HepG2 (cell line): Measurements from ENCODE around the gene HOTAIR. TPM values are rescaled to one million over a fixed set of nuclear protein-coding genes. Genes with fewer than 3 reads are reported as not detected.

Experiments
- BRCA1 ChIP-seq: sonication (generic); formaldehyde crosslinking; IDR thresholded peaks from 2 replicates; pipeline ENCODE4 v1.4.0; 2020; ENCODE audit warnings: missing genetic modification reagents
- EED ChIP-seq: sonication (generic); formaldehyde crosslinking; IDR thresholded peaks from 2 replicates; pipeline ENCODE4 v1.5.0; 2020; ENCODE audit warnings: mild to moderate bottlenecking, missing genetic modification reagents
- ISX ChIP-seq: sonication (generic); formaldehyde crosslinking; conservative IDR thresholded peaks from 2 replicates; pipeline ENCODE4 v1.5.0; 2020; ENCODE audit warnings: missing genetic modification reagents
- SETDB1 ChIP-seq: sonication (generic); formaldehyde crosslinking; IDR thresholded peaks from 2 replicates; pipeline ENCODE4 v1.5.1; 2020; ENCODE audit warnings: missing genetic modification reagents, mild to moderate bottlenecking, borderline replicate concordance
- ZNF431 ChIP-seq: sonication (generic); formaldehyde crosslinking; IDR thresholded peaks from 2 replicates; pipeline ENCODE4 v1.9.0; 2022; ENCODE audit warnings: missing genetic modification reagents, low read depth, mild to moderate bottlenecking, borderline replicate concordance
- ZNF816 ChIP-seq: sonication (generic); formaldehyde crosslinking; IDR thresholded peaks from 2 replicates; pipeline ENCODE4 v1.8.0; 2022; ENCODE audit warnings: missing genetic modification reagents, mild to moderate bottlenecking, borderline replicate concordance
- ZNF850 ChIP-seq: sonication (generic); formaldehyde crosslinking; conservative IDR thresholded peaks from 2 replicates; pipeline ENCODE4 v1.9.0; 2021; ENCODE audit warnings: mild to moderate bottlenecking, missing genetic modification reagents
- polyA plus RNA-seq, 8 experiments: library from polyadenylated mRNA; depleted of rRNA in 3 of 8; stranded (reverse) in 7 of 8; unstranded in 1 of 8; fragments of >200 nt; fragmentation: Illumina TruSeq in 4 of 8; extraction: Trizol in 4 of 8; gene quantifications; 2 replicates each; pipeline versions ENCODE4 v1.2.1 to v1.2.3, GENCODE V29; 2011 to 2016; ENCODE audit warnings: low read depth in 4 of 8, missing spikeins in 1 of 8, mixed read lengths in 1 of 8; ENCODE audit not compliant: insufficient read depth in 1 of 8
- total RNA-seq, 5 experiments: library from RNA; depleted of rRNA; stranded (reverse); fragments of >200 nt; fragmentation: Illumina TruSeq; extraction: Trizol; gene quantifications; 2 replicates each; pipeline ENCODE4 v1.2.3, GENCODE V29; 2016; ENCODE audit warnings: low read depth in 1 of 5
- TF ChIP-seq, protein P1 (sequence below): sonication (generic); formaldehyde crosslinking; IDR thresholded peaks from 2 replicates; pipeline ENCODE4 v1.5.0; 2020; ENCODE audit warnings: mild to moderate bottlenecking, missing genetic modification reagents, borderline replicate concordance
- TF ChIP-seq, protein P2 (sequence below): IDR thresholded peaks from 2 replicates; pipeline ENCODE4 v1.6.1; 2012; ENCODE audit warnings: low read length, improper control_type of control experiment

HOTAIR gene
- total and polyA plus RNA-seq, 2 of the 13 experiments (the other 11 are each of a cell fraction or from before 2014, with no cell fraction given): not detected

DNA sequence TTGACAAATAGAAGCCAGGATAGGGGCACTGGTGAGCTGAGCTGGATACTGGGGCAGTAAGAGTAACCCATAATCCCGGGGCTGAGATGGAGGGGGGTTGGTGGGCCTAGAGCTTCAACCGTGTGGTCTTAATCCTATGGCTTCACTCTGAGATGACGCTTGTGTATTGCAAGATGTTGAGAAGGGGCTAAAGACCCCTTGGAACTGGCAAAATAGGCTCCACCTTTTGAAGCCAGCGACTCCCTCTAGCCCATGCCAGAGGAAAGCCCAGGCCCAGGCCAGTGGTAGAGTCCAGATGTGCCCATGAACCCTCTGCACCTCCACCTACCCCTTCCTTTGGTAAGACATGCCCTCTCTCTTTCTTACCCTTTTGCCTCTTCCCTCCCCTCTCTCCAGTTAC is 15.4 kb downstream of the HOTAIR start (continued):
- TF ChIP-seq, protein P1, sequence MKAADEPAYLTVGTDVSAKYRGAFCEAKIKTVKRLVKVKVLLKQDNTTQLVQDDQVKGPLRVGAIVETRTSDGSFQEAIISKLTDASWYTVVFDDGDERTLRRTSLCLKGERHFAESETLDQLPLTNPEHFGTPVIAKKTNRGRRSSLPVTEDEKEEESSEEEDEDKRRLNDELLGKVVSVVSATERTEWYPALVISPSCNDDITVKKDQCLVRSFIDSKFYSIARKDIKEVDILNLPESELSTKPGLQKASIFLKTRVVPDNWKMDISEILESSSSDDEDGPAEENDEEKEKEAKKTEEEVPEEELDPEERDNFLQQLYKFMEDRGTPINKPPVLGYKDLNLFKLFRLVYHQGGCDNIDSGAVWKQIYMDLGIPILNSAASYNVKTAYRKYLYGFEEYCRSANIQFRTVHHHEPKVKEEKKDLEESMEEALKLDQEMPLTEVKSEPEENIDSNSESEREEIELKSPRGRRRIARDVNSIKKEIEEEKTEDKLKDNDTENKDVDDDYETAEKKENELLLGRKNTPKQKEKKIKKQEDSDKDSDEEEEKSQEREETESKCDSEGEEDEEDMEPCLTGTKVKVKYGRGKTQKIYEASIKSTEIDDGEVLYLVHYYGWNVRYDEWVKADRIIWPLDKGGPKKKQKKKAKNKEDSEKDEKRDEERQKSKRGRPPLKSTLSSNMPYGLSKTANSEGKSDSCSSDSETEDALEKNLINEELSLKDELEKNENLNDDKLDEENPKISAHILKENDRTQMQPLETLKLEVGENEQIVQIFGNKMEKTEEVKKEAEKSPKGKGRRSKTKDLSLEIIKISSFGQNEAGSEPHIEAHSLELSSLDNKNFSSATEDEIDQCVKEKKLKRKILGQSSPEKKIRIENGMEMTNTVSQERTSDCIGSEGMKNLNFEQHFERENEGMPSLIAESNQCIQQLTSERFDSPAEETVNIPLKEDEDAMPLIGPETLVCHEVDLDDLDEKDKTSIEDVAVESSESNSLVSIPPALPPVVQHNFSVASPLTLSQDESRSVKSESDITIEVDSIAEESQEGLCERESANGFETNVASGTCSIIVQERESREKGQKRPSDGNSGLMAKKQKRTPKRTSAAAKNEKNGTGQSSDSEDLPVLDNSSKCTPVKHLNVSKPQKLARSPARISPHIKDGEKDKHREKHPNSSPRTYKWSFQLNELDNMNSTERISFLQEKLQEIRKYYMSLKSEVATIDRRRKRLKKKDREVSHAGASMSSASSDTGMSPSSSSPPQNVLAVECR: no peak
- no peak for TF ChIP-seq BRCA1 (CRISPR knock-in tag)
- no peak for TF ChIP-seq ZNF431 (CRISPR knock-in tag)
- no peak for TF ChIP-seq SETDB1
- TF ChIP-seq ZNF850: no peak
- TF ChIP-seq EED: no peak
- no peak for TF ChIP-seq ISX
- TF ChIP-seq ZNF816 (CRISPR knock-in tag): no peak
- TF ChIP-seq, protein P2, sequence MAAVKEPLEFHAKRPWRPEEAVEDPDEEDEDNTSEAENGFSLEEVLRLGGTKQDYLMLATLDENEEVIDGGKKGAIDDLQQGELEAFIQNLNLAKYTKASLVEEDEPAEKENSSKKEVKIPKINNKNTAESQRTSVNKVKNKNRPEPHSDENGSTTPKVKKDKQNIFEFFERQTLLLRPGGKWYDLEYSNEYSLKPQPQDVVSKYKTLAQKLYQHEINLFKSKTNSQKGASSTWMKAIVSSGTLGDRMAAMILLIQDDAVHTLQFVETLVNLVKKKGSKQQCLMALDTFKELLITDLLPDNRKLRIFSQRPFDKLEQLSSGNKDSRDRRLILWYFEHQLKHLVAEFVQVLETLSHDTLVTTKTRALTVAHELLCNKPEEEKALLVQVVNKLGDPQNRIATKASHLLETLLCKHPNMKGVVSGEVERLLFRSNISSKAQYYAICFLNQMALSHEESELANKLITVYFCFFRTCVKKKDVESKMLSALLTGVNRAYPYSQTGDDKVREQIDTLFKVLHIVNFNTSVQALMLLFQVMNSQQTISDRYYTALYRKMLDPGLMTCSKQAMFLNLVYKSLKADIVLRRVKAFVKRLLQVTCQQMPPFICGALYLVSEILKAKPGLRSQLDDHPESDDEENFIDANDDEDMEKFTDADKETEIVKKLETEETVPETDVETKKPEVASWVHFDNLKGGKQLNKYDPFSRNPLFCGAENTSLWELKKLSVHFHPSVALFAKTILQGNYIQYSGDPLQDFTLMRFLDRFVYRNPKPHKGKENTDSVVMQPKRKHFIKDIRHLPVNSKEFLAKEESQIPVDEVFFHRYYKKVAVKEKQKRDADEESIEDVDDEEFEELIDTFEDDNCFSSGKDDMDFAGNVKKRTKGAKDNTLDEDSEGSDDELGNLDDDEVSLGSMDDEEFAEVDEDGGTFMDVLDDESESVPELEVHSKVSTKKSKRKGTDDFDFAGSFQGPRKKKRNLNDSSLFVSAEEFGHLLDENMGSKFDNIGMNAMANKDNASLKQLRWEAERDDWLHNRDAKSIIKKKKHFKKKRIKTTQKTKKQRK: no peak
- TF ChIP-seq, all 625 proteins: peak for 0
